ENCODE results near the gene MRPS15.
A peak's percentile ranks its signal among the peaks of the same experiment; 100 is the strongest.
"Not testable (repeated sequence)": the region's sequence is repeated elsewhere in the genome, so short reads cannot be mapped to it uniquely, and the experiment has no call there.

Gene MRPS15

DNA sequence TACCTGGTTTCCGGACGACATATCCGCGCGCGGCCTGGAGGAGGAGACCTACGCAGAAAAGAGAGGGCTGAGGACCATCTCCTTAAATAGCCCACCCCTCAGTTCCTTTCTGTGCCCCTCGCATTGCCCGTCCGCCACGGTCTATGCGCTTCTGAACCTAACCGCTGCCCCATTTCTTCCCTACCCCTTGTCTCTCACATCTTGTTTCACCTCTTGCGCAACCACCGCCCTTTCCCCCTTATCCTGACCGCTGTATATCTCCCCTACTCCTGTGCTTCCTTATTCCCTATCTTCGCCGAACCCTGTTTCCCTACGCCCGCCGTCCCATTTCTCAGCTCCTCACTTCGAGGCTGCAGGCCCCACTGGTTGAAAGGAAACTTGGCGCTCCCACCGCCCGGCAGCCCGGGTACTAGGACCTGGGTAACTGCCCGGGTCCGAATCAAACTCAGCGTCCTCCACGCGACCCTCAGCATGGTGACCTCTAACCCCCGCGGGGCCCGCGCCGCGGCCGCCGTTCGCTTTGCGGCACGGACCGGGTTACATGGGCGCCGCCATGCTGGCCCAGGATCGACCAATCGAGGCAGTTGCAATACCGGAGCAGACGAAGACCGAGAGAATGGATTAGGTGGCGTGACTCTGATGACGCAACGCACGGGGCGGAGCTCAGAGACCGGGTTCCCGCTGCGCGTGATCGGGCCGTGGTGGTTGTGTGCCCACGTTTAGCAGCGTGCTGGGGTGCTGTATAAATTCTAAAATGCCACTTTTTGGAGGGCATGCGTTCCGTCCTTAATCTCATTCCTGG is at the start of gene MRPS15:
Gene MRPS15, minus strand, starts transcription at position 582 of the 802 bp plus-strand sequence. Its CDS starts 109 bp downstream, at position 473.
- peak; percentile 81 for DNase-seq (ENCODE audit: low read depth)

DNA sequence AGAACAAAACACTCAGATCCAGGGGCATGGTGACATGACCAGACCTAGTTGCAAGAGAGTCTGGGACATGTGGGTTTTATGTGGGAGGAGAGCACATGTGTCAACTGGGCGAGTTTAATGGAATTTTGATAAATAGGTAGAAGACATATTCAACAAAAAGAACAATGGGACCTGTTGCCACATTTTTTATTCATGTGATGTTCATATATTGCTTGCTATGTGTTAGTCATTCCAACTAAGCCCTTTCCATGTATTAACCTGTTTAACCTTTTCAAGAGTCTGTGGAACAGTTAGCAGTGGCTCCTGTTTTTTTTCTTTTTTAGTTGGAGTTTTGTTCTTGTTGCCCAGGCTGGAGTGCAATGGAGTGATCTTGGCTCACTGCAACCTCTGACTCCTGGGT is 48.7 kb upstream of the MRPS15 start:
- DNase-seq (ENCODE audit: low read depth), result no peak

GRCh38 chr1:36511804-36512798 is 47.9 kb upstream of the MRPS15 start:
- DNase-seq (ENCODE audit: low read depth), result no peak

DNA sequence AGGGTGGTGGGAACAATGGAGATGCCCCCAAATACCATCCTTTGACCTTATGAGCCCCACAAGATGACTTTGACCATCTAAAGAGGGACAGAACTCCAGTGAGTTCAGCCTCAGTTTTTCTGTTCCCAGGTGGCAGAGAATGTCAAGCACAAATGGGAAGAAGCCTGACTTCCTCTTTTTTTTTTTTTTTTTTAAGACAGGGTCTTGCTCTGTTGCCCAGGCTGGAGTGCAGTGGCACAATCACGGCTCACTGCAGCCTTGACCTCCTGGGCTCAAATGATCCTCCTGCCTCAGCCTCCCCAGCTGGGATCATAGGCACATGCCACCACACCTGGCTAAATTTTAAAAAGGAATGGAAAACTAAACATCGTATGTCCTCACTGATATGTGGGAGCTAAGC is 47.0 kb upstream of the MRPS15 start:
- not testable (repeated sequence) for DNase-seq (ENCODE audit: low read depth)

- no peak for DNase-seq (ENCODE audit: low read depth)
Measured at GRCh38 chr1:36510418-36510817, 46.2 kb upstream of the MRPS15 start.

GRCh38 chr1:36508257-36508656 is 44.1 kb upstream of the MRPS15 start:
- no peak for DNase-seq (ENCODE audit: low read depth)

DNA sequence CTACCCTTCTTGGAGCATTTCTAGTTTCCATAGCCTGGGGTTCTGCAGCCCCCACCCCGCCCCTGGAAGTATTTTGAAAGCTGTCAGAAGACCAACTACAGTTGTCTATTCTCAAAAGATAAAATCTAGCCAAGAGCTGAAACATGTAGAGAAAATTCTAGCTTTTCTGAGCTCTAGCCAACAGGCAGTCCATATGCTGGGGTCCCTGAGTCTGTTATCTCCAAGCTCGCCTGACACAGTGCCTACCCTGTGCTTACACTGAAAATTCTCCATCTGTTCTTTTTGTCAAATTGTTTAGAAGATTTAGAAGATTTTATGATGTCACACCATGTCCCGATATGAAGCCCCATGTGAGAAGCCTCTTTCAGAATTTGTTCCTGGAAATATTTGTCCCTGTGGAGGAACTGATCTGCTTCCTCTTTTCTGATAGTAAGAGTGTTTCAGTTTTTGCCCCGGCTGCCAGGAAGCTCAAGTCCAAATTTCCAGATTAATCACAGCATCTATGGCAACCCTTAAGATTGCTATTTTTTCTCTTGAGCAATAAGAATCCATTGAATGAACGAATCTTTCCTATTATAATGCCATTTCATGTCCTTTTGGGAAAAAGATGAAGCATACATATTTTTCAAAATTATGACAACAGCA is 42.2 kb upstream of the MRPS15 start:
- no peak for DNase-seq (ENCODE audit: low read depth)

GRCh38 chr1:36503733-36504132 is 39.5 kb upstream of the MRPS15 start:
- no peak for DNase-seq (ENCODE audit: low read depth)

DNA sequence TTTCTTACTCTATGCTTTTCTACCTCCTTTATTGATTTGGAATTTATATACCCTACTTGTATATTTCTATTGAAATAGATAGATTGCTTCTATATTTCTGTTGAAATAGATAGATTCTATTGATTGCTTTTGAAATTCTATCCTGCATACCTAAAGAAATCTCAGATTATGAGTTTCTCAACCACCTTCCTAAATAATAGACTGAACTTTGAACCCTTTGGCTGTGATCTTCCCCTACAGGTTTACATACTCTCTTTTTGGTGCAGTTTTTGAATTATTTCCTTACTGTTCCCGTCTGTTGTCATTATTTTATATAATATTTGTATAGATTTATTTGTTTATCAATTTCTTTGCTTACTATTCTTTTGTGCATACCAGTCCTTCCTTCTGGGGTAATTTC is 39.0 kb upstream of the MRPS15 start:
- no peak for DNase-seq (ENCODE audit: low read depth)

DNA sequence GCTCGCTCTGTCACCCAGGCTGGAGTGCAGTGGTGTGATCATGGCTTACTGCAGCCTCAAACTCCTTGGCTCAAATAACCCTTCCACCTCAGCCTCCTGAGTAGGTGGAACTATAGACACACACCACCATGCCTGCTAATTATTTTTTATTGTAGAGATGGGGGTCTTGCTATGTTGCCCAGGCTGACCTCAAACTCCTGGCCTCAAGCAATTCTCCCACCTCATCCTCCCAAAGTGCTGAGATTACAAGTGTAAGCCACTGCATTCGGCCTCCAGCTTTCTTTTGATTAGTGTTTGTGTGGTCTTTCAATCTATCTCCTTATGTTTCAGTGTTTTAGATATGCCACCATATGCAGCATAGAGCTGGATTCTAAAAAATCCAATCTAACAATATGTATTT is 38.4 kb upstream of the MRPS15 start:
- no peak for DNase-seq (ENCODE audit: low read depth)

- not testable (repeated sequence) for DNase-seq (ENCODE audit: low read depth)
Measured at GRCh38 chr1:36501911-36502310, 37.7 kb upstream of the MRPS15 start.

DNA sequence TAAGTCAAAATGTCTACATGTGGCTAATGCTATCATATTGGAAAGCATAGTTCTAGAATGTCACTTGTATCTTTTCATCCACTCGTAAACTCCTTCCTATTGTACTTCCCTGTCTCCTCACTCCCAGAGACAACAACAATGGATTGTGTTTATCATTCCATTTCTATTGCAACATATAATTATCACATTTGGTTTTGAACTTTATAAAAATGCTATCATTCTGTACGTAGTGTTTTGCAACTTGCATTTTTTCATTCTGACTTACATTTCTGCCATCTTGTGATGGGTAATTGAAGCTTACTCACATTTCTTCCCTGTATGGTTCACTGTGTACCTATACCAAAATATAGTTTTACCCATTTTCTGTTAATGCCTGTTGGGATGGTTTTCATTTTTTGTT is 33.0 kb upstream of the MRPS15 start:
- DNase-seq (ENCODE audit: low read depth), result no peak

GRCh38 chr1:36494971-36495370 is 30.8 kb upstream of the MRPS15 start:
- DNase-seq (ENCODE audit: low read depth), result no peak

GRCh38 chr1:36493524-36493923 is 29.3 kb upstream of the MRPS15 start:
- DNase-seq (ENCODE audit: low read depth), result no peak

DNA sequence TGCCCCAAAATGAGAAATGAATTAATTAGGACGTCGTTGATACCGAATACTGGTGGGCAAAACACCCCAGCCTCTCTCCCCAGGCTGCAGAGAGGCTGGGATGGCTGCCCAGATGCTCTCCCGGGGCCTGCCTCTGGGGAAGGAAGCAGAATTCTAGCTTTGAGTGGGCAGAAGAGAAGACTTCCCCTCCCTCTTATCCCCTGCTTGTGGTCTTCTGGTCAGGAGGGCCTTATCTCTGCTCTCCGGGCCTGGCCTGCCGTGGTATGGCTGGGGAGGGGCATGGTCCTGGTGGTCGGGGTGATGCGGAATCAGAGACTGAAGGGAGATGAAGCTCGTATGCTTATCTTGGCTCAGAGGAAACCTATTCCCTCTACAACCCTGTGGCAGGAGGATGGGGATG is 28.3 kb upstream of the MRPS15 start:
- DNase-seq (ENCODE audit: low read depth), result no peak

- DNase-seq (ENCODE audit: low read depth), result not testable (repeated sequence)
Measured at GRCh38 chr1:36489258-36490051, 25.3 kb upstream of the MRPS15 start.

GRCh38 chr1:36487906-36488305 is 23.7 kb upstream of the MRPS15 start:
- DNase-seq (ENCODE audit: low read depth), result no peak

DNA sequence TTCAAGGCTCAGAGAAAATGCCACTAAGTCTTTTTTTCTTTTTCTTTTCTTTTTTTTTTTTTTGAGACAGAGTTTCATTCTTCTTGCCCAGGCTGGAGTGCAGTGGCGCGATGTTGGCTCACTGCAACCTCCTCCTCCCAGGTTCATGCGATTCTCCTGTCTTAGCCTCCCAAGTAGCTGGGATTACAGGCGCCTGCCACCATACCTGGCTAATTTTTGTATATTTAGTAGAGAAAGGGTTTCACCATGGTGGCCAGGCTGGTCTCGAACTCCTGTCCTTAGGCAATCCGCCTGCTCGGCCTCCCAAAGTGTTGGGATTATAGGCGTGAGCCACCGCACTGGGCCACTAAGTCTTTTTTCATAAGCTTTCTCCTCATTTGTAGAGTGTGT is 23.1 kb upstream of the MRPS15 start:
- not testable (repeated sequence) for DNase-seq (ENCODE audit: low read depth)

- no peak for DNase-seq (ENCODE audit: low read depth)
Measured at GRCh38 chr1:36486439-36487335, 22.5 kb upstream of the MRPS15 start.

GRCh38 chr1:36486093-36486438 is 21.9 kb upstream of the MRPS15 start:
- DNase-seq (ENCODE audit: low read depth), result no peak

DNA sequence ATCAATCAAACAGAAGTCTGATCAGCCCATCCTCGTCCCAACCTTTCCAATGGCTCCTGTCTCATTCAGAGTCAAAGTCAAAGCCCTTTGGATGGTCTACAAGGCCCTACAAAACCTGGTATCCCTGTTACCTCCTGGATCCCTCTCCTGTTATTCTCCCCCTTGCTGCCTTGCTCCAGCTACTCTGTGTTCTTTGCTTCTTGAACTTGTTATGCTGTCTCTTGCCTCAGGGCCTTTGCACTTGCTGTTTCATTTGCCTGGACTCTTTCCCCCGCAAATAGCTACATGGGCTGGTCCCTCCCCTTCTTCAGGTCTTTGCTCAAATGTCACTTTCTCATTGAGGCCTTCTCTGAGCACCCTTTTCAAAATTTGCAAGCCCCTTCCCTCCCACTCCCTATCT is 19.9 kb upstream of the MRPS15 start:
- DNase-seq (ENCODE audit: low read depth), result no peak
